B cell (primary cell): ENCODE measurements around the gene STXBP1.

Experiments
- CTCF ChIP-seq: fragments of 200-600 bp; IDR thresholded peaks from one replicate; pipeline ENCODE4 v1.8.0; 2022; ENCODE audit warnings: antibody characterized with exemption, mild to moderate bottlenecking
- EZH2 ChIP-seq: IDR thresholded peaks from 2 replicates; pipeline ENCODE4 v1.6.1; 2012; ENCODE audit warnings: borderline replicate concordance, low read depth, mild to moderate bottlenecking, moderate library complexity, low read length; ENCODE audit not compliant: insufficient read depth, poor library complexity, severe bottlenecking

GRCh38 chr9:127664678-127665507 lies 52.8 kb downstream of the STXBP1 start:
- TF ChIP-seq EZH2 (no peak), CTCF (no peak)
